A549 (cell line): ENCODE data around the gene MTERF2. TPM values are rescaled to one million over a fixed set of nuclear protein-coding genes. Genes with fewer than 3 reads are reported as not detected.

ENCODE experiments used
- ATAC-seq, 2 experiments: fragments of 200-7000 bp in 1 of 2; fragments of >200 bp in 1 of 2; cut with Nextera tagmentation in 1 of 2; cut with Tn5 transposase in 1 of 2; 3 replicates each; pipeline versions ENCODE4 v1.8.0 to v1.9.1; 2018 to 2020; ENCODE audit warnings: mild to moderate bottlenecking in 1 of 2, moderate library complexity in 1 of 2
- CTCF ChIA-PET: fragments of 300-600 bp; sonication (Branson Sonifier 250); formaldehyde crosslinking; extraction: SDS; loops from one replicate; lab custom pipeline; 2021; ENCODE audit warnings: antibody characterized with exemption, inconsistent platforms; lab: Yijun Ruan, JAX
- POLR2A ChIA-PET: fragments of 350-600 bp; formaldehyde crosslinking; extraction: SDS; loops from one replicate; lab custom pipeline; 2021; ENCODE audit warnings: antibody characterized with exemption, inconsistent platforms; lab: Yijun Ruan, JAX
- DNase-seq, 2 experiments: peaks; one replicate each; pipeline versions ENCODE4 v3.0.0 to v3.0.0-alpha.2; 2011 to 2016; ENCODE audit warnings: low read depth in 1 of 2, low spot score in 1 of 2
- FAIRE-seq: peaks from 2 replicates; lab custom pipeline; 2011; peaks lifted over from hg19 to GRCh38; lab: Jason Lieb, UNC
- H3K27ac ChIP-seq, 2 experiments: fragments of >200 bp; sonication (Bioruptor Twin); formaldehyde crosslinking; 3 replicates each; pipeline ENCODE4 v1.5.1; 2016 to 2017
- H3K4me1 ChIP-seq: fragments of >200 bp; sonication (Bioruptor Twin); formaldehyde crosslinking; 3 replicates; pipeline ENCODE4 v1.6.1; 2016
- H3K4me2 ChIP-seq: fragments of >200 bp; sonication (Bioruptor Twin); formaldehyde crosslinking; 3 replicates; pipeline ENCODE4 v1.6.1; 2016
- H3K4me3 ChIP-seq: fragments of >200 bp; sonication (Bioruptor Twin); formaldehyde crosslinking; 3 replicates; pipeline ENCODE4 v1.5.1; 2016
- H3K9me3 ChIP-seq: fragments of >200 bp; sonication (Bioruptor Twin); formaldehyde crosslinking; 3 replicates; pipeline ENCODE4 v1.6.1; 2016
- E2F6 ChIP-seq: IDR thresholded peaks from 2 replicates; pipeline ENCODE4 v1.6.1; 2012; ENCODE audit warnings: low read depth, borderline replicate concordance
- FOSB ChIP-seq: fragments of 250-450 bp; sonication (Bioruptor Pico); IDR thresholded peaks from 2 replicates; pipeline ENCODE4 v1.5.0; 2020; ENCODE audit warnings: mild to moderate bottlenecking, moderate library complexity
- HDAC2 ChIP-seq: fragments of 200-600 bp; sonication (generic); IDR thresholded peaks from 2 replicates; pipeline ENCODE4 v1.6.1; 2016
- JUN ChIP-seq, 2 experiments: fragments of >200 bp; sonication (Bioruptor Twin); formaldehyde crosslinking; IDR thresholded peaks; 2 replicates in 1 of 2; 3 replicates in 1 of 2; pipeline ENCODE4 v1.6.1; 2016 to 2017
- KDM1A ChIP-seq: fragments of 200-600 bp; sonication (generic); IDR thresholded peaks from 2 replicates; pipeline ENCODE4 v1.6.1; 2016; ENCODE audit warnings: low read depth, mild to moderate bottlenecking
- KDM5A ChIP-seq: fragments of 200-600 bp; sonication (generic); IDR thresholded peaks from 2 replicates; pipeline ENCODE4 v1.6.1; 2016; ENCODE audit warnings: antibody characterized with exemption, mild to moderate bottlenecking
- MAX ChIP-seq: IDR thresholded peaks from 2 replicates; pipeline ENCODE4 v1.6.1; 2012
- MAZ ChIP-seq: fragments of 150-350 bp; IDR thresholded peaks from 2 replicates; pipeline ENCODE4 v1.6.1; 2014; ENCODE audit warnings: antibody characterized with exemption, low read depth, low read length, borderline replicate concordance
- MYC ChIP-seq: IDR thresholded peaks from 2 replicates; pipeline ENCODE4 v1.6.1; 2012; ENCODE audit warnings: mild to moderate bottlenecking, inconsistent platforms, low read length, improper control_type of control experiment, borderline replicate concordance
- PBX3 ChIP-seq: IDR thresholded peaks from 2 replicates; pipeline ENCODE4 v1.6.1; 2012
- PHF8 ChIP-seq: fragments of 200-600 bp; sonication (generic); IDR thresholded peaks from 2 replicates; pipeline ENCODE4 v1.6.1; 2016; ENCODE audit warnings: low read depth, mild to moderate bottlenecking, antibody characterized with exemption, moderate library complexity, borderline replicate concordance
- POLR2A ChIP-seq: IDR thresholded peaks from 2 replicates; pipeline ENCODE4 v1.6.1; 2012; ENCODE audit warnings: mild to moderate bottlenecking, low read length
- POLR2AphosphoS2 ChIP-seq: conservative IDR thresholded peaks from 2 replicates; pipeline ENCODE4 v1.6.1; 2012; ENCODE audit warnings: low read length, improper control_type of control experiment, inconsistent platforms
- RNF2 ChIP-seq: fragments of 200-600 bp; sonication (generic); IDR thresholded peaks from 2 replicates; pipeline ENCODE4 v1.6.1; 2016; ENCODE audit warnings: low read depth, mild to moderate bottlenecking, antibody characterized with exemption, moderate library complexity, borderline replicate concordance
- SREBF2 ChIP-seq: fragments of 450-650 bp; IDR thresholded peaks from 2 replicates; pipeline ENCODE4 v1.6.1; 2014; ENCODE audit warnings: mild to moderate bottlenecking, moderate library complexity
- TP53 ChIP-seq: fragments of 250-450 bp; sonication (Bioruptor Pico); IDR thresholded peaks from 2 replicates; pipeline ENCODE4 v1.5.0; 2021; ENCODE audit warnings: mild to moderate bottlenecking, moderate library complexity
- USF2 ChIP-seq: fragments of 450-650 bp; IDR thresholded peaks from 2 replicates; pipeline ENCODE4 v1.6.1; 2014; ENCODE audit warnings: antibody characterized with exemption
- WGBS: methylation state at CpG from one replicate; pipeline ENCODE4 v1.1.6; 2017; ENCODE audit errors: missing lambda C conversion rate; 5-methylcytosine and 5-hydroxymethylcytosine counted together
- polyA minus RNA-seq: library from RNA; depleted of rRNA, polyadenylated mRNA; stranded (reverse); fragments of >200 nt; gene quantifications from 2 replicates; pipeline ENCODE4 v1.2.3, GENCODE V29; 2011; rRNA and poly(A)+ RNA removed
- polyA plus RNA-seq, 4 experiments: library from polyadenylated mRNA; depleted of rRNA in 3 of 4; stranded (reverse); fragments of >200 nt; fragmentation: RNase III in 1 of 4; extraction: RNeasy Plus Mini Kit Qiagen cat#74134 plus additional on column Dnase treatment in 1 of 4; gene quantifications; 2 replicates in 3 of 4; 3 replicates in 1 of 4; pipeline ENCODE4 v1.2.3, GENCODE V29; 2011 to 2017

The MTERF2 gene, protein sequence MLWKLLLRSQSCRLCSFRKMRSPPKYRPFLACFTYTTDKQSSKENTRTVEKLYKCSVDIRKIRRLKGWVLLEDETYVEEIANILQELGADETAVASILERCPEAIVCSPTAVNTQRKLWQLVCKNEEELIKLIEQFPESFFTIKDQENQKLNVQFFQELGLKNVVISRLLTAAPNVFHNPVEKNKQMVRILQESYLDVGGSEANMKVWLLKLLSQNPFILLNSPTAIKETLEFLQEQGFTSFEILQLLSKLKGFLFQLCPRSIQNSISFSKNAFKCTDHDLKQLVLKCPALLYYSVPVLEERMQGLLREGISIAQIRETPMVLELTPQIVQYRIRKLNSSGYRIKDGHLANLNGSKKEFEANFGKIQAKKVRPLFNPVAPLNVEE
- 10.6 and 13.9 TPM in 2 replicates for polyA plus RNA-seq (2011; rRNA removed)
- polyA plus RNA-seq (2012; cell fraction: cytosol; rRNA removed), result 4.6 and 5.5 TPM in 2 replicates
- polyA plus RNA-seq (2012; cell fraction: nucleus; rRNA removed), result 4.0 and 6.6 TPM in 2 replicates
- polyA plus RNA-seq (2017; fragmentation: RNase III; extraction: RNeasy Plus Mini Kit Qiagen cat#74134 plus additional on column Dnase treatment), result 11.7 to 14.5 TPM (median 12.2 TPM) in 3 replicates
- polyA minus RNA-seq, result 3.8 and 4.6 TPM in 2 replicates

GRCh38 chr12:106986625-106987389, at the start of gene MTERF2:
Gene MTERF2 (minus strand): TSS chr12:106987146. CDS start chr12:106978714, 8,432 bp downstream.
- no peak for FAIRE-seq

DNA sequence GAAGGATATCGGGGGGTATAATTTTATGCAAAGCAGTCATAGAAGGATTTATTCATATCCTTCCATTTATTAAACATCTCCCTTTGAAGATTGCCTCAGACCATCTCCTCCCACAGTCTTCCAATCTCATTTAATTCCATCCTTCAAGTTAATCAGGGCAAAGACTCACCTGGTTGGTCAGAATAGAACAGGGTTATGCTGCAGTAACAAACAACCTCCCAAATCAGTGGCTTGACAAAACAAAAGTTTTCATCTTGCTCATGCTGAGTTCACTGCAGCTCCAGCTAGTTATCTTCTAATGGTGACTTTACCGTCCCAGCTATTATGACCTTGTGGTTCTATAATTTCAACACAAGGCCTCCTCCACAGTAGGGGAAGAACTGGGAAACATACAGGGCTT, 48.8 kb upstream of the MTERF2 start:
- no peaks in the 10 kb centered on the region for H3K9me3 ChIP-seq
- DNase-seq (no peak), FAIRE-seq (no peak), ATAC-seq (no peak)
- ChIA-PET POLR2A (no interaction called here), CTCF (interaction anchor here (0.6 kb wide), 2 partner anchors 161 to 1601 kb away, joined by 3 read pairs; no protein-coding TSS in a partner anchor)
- no peak overlapping the region for H3K27ac ChIP-seq
- H3K4me3 ChIP-seq, result no peak overlapping the region
- no peaks in the 10 kb centered on the region for H3K4me1 ChIP-seq
- 98% methylated on average over 2 of the region's 2 CpGs for WGBS
- TF ChIP-seq FOSB (CRISPR knock-in tag), result no peak
- TF ChIP-seq RNF2, result no peak
- no peak for TF ChIP-seq POLR2AphosphoS2
- TF ChIP-seq POLR2A, result no peak
- TF ChIP-seq TP53 (CRISPR knock-in tag), result no peak
- no peak for TF ChIP-seq KDM1A
- no peak for TF ChIP-seq E2F6
- no peak for TF ChIP-seq KDM5A
- no peak for TF ChIP-seq MYC
- TF ChIP-seq HDAC2, result no peak
- no peak for TF ChIP-seq PBX3
- no peak overlapping the region for H3K4me2 ChIP-seq

More at GRCh38 chr12:106986625-106987389, at the start of gene MTERF2:
- DNase-seq, result peak; percentile 96
- Histone ChIP-seq H3K4me2 (peak within 1 kb of the TSS; percentile 92), H3K4me1 (peaks cover 13% of the 10 kb centered on the region; the same call in 2 of the 3 replicates), H3K27ac (peak within 1 kb of the TSS; percentile 67 to 93), H3K4me3 (peak within 1 kb of the TSS; percentile 50), H3K9me3 (no peaks in the 10 kb centered on the region)
- POLR2A ChIA-PET, result interaction anchor here (0.6 to 1.7 kb wide), 9 partner anchors 9 to 1884 kb away, joined by 3 to 24 read pairs (median 4); partner anchors contain the start of gene TMEM263
- peak; percentile 98 for ATAC-seq
- TF ChIP-seq POLR2A (peak; percentile 70), MAZ (no peak), PHF8 (peak; percentile 78), MAX (peak; percentile 98), SREBF2 (no peak), JUN (IDR thresholded peaks at IDR 0.05) (peak in 1 of 2 experiments; percentile 65; a peak in 1 of 5 replicates), E2F6 (peak; percentile 98), USF2 (peak; percentile 50)
- 5% methylated on average over 30 of the region's 50 CpGs for WGBS
- CTCF ChIA-PET, result interaction anchor here (0.6 to 2.6 kb wide), 3 partner anchors 13 to 100 kb away, joined by 3 to 6 read pairs (median 3); no protein-coding TSS in a partner anchor
